GM23338 (cell line): ENCODE results near the gene LCE1A. TPM values are rescaled to one million over a fixed set of nuclear protein-coding genes. Genes with fewer than 3 reads are reported as not detected.

ENCODE experiments used
- ATAC-seq: fragments of 200-7000 bp; cut with Tn5 transposase; 3 replicates; pipeline ENCODE4 v1.9.1; 2020
- DNase-seq: peaks from one replicate; pipeline ENCODE4 v3.0.0-alpha.2; 2015; ENCODE audit warnings: low spot score
- H2AFZ ChIP-seq: fragments of 200-600 bp; sonication (generic); 2 replicates; pipeline ENCODE4 v1.8.0; 2016; ENCODE audit warnings: antibody characterized with exemption, mild to moderate bottlenecking, moderate library complexity
- H3F3A ChIP-seq: fragments of 200-600 bp; sonication (generic); replicated peaks from 2 replicates; pipeline ENCODE4 v1.8.0; 2017; ENCODE audit warnings: antibody characterized with exemption, mixed run types, low read depth
- H3K27ac ChIP-seq: fragments of 200-600 bp; sonication (generic); 2 replicates; pipeline ENCODE4 v1.6.1; 2016; ENCODE audit warnings: low read depth
- H3K27me3 ChIP-seq: fragments of 200-600 bp; sonication (generic); 2 replicates; pipeline ENCODE4 v1.8.0; 2016; ENCODE audit warnings: mild to moderate bottlenecking, mixed run types, moderate library complexity; ENCODE audit not compliant: insufficient read depth
- H3K36me3 ChIP-seq: fragments of 200-600 bp; sonication (generic); 2 replicates; pipeline ENCODE4 v1.8.0; 2016; ENCODE audit warnings: mild to moderate bottlenecking; ENCODE audit not compliant: insufficient read depth
- H3K4me1 ChIP-seq: fragments of 200-600 bp; sonication (generic); 2 replicates; pipeline ENCODE4 v1.8.0; 2016; ENCODE audit warnings: mild to moderate bottlenecking, moderate library complexity; ENCODE audit not compliant: insufficient read depth
- H3K4me2 ChIP-seq: fragments of 200-600 bp; sonication (generic); 2 replicates; pipeline ENCODE4 v1.7.1; 2017; ENCODE audit warnings: mixed run types
- H3K4me3 ChIP-seq: fragments of 200-600 bp; sonication (generic); 2 replicates; pipeline ENCODE4 v1.6.1; 2016; ENCODE audit warnings: mixed run types
- H3K79me2 ChIP-seq: fragments of 200-600 bp; sonication (generic); replicated peaks from 2 replicates; pipeline ENCODE4 v1.8.0; 2017; ENCODE audit warnings: mild to moderate bottlenecking; ENCODE audit not compliant: insufficient read depth
- H3K9me2 ChIP-seq: fragments of 200-600 bp; sonication (generic); 2 replicates; pipeline ENCODE4 v1.8.0; 2017; ENCODE audit not compliant: insufficient read depth
- H4K20me1 ChIP-seq: fragments of 200-600 bp; sonication (generic); replicated peaks from 2 replicates; pipeline ENCODE4 v1.8.0; 2017; ENCODE audit warnings: mild to moderate bottlenecking; ENCODE audit not compliant: insufficient read depth
- H3K27ac Mint-ChIP-seq: 2 replicates; pipeline ENCODE4 v1.8.0; 2020; ENCODE audit warnings: inconsistent platforms, mild to moderate bottlenecking, moderate library complexity, mixed read lengths
- H3K27me3 Mint-ChIP-seq: 3 replicates; pipeline ENCODE4 v1.8.0; 2022; ENCODE audit warnings: low read depth, mild to moderate bottlenecking, moderate library complexity, mixed read lengths, inconsistent platforms; ENCODE audit not compliant: insufficient read depth, poor library complexity
- H3K36me3 Mint-ChIP-seq: 3 replicates; pipeline ENCODE4 v1.8.0; 2021; ENCODE audit warnings: low read depth, mild to moderate bottlenecking, inconsistent platforms, moderate library complexity, mixed read lengths
- H3K4me1 Mint-ChIP-seq: 3 replicates; pipeline ENCODE4 v1.8.0; 2020; ENCODE audit warnings: mild to moderate bottlenecking, inconsistent platforms, mixed read lengths
- H3K4me3 Mint-ChIP-seq: 3 replicates; pipeline ENCODE4 v1.8.0; 2021; ENCODE audit warnings: moderate library complexity, mild to moderate bottlenecking, inconsistent platforms, mixed read lengths
- H3K9me3 Mint-ChIP-seq: 3 replicates; pipeline ENCODE4 v1.8.0; 2020; ENCODE audit warnings: moderate library complexity, mild to moderate bottlenecking, inconsistent platforms, mixed read lengths
- ZNF331 ChIP-seq: fragments of 250-450 bp; sonication (Bioruptor Pico); IDR thresholded peaks from 2 replicates; pipeline ENCODE4 v1.5.0; 2020; ENCODE audit warnings: low read depth, mild to moderate bottlenecking, moderate library complexity
- polyA plus RNA-seq: library from polyadenylated mRNA; unstranded; fragments of >200 nt; fragmentation: Nextera tagmentation; extraction: Ambion mirVana; gene quantifications from 2 replicates; pipeline ENCODE4 v1.2.1, GENCODE V29; 2016
- total RNA-seq: library from RNA; depleted of rRNA; stranded (reverse); fragments of >200 nt; shearing (Covaris generic); gene quantifications from 2 replicates; pipeline ENCODE4 v1.2.3, GENCODE V29; 2014
- TF ChIP-seq, protein P1 (sequence below): fragments of 250-450 bp; sonication (Bioruptor Pico); IDR thresholded peaks from 2 replicates; pipeline ENCODE4 v1.5.0; 2020; ENCODE audit warnings: mild to moderate bottlenecking, moderate library complexity
- TF ChIP-seq, protein P2 (sequence below): IDR thresholded peaks from 2 replicates; pipeline ENCODE4 v1.6.1; 2016; ENCODE audit warnings: antibody characterized with exemption
- TF ChIP-seq, protein P3 (sequence below), 2 experiments: fragments of 200-600 bp in 1 of 2; sonication (generic) in 1 of 2; conservative IDR thresholded peaks; 2 replicates each; pipeline versions ENCODE4 v1.5.1 to v1.6.1; 2016 to 2017; ENCODE audit warnings: antibody characterized with exemption in 2 of 2, low read depth in 2 of 2, mild to moderate bottlenecking in 2 of 2, moderate library complexity in 1 of 2

LCE1A gene
- total and polyA plus RNA-seq, 2 experiments from 2014 or later, result not detected

DNA sequence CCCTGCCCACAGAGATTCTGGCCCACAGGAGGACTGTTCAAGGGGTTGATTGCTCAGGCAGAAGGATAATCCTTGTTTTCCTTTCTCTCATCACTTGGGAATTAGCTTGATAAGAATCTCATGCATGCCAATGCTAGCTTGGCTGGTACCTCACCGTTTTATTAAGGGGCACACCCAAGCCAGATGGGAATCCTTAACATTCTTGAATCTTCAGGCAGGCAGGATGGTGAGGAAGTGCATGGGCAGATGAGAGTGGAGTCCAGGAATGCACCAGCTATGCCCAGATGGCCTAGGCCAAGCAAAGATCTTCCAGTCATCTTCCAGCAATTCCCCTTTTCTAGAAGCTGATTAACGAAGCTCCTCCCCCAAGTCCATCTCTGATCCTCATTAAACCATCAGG lies 28.4 kb downstream of the LCE1A start (continued):
- TF ChIP-seq, protein P1, sequence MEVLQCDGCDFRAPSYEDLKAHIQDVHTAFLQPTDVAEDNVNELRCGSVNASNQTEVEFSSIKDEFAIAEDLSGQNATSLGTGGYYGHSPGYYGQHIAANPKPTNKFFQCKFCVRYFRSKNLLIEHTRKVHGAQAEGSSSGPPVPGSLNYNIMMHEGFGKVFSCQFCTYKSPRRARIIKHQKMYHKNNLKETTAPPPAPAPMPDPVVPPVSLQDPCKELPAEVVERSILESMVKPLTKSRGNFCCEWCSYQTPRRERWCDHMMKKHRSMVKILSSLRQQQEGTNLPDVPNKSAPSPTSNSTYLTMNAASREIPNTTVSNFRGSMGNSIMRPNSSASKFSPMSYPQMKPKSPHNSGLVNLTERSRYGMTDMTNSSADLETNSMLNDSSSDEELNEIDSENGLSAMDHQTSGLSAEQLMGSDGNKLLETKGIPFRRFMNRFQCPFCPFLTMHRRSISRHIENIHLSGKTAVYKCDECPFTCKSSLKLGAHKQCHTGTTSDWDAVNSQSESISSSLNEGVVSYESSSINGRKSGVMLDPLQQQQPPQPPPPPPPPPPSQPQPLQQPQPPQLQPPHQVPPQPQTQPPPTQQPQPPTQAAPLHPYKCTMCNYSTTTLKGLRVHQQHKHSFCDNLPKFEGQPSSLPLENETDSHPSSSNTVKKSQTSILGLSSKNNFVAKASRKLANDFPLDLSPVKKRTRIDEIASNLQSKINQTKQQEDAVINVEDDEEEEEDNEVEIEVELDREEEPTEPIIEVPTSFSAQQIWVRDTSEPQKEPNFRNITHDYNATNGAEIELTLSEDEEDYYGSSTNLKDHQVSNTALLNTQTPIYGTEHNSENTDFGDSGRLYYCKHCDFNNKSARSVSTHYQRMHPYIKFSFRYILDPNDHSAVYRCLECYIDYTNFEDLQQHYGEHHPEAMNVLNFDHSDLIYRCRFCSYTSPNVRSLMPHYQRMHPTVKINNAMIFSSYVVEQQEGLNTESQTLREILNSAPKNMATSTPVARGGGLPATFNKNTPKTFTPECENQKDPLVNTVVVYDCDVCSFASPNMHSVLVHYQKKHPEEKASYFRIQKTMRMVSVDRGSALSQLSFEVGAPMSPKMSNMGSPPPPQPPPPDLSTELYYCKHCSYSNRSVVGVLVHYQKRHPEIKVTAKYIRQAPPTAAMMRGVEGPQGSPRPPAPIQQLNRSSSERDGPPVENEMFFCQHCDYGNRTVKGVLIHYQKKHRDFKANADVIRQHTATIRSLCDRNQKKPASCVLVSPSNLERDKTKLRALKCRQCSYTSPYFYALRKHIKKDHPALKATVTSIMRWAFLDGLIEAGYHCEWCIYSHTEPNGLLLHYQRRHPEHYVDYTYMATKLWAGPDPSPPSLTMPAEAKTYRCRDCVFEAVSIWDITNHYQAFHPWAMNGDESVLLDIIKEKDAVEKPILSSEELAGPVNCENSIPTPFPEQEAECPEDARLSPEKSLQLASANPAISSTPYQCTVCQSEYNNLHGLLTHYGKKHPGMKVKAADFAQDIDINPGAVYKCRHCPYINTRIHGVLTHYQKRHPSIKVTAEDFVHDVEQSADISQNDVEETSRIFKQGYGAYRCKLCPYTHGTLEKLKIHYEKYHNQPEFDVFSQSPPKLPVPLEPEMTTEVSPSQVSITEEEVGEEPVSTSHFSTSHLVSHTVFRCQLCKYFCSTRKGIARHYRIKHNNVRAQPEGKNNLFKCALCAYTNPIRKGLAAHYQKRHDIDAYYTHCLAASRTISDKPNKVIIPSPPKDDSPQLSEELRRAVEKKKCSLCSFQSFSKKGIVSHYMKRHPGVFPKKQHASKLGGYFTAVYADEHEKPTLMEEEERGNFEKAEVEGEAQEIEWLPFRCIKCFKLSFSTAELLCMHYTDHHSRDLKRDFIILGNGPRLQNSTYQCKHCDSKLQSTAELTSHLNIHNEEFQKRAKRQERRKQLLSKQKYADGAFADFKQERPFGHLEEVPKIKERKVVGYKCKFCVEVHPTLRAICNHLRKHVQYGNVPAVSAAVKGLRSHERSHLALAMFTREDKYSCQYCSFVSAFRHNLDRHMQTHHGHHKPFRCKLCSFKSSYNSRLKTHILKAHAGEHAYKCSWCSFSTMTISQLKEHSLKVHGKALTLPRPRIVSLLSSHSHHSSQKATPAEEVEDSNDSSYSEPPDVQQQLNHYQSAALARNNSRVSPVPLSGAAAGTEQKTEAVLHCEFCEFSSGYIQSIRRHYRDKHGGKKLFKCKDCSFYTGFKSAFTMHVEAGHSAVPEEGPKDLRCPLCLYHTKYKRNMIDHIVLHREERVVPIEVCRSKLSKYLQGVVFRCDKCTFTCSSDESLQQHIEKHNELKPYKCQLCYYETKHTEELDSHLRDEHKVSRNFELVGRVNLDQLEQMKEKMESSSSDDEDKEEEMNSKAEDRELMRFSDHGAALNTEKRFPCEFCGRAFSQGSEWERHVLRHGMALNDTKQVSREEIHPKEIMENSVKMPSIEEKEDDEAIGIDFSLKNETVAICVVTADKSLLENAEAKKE (CRISPR knock-in tag), result no peak

DNA sequence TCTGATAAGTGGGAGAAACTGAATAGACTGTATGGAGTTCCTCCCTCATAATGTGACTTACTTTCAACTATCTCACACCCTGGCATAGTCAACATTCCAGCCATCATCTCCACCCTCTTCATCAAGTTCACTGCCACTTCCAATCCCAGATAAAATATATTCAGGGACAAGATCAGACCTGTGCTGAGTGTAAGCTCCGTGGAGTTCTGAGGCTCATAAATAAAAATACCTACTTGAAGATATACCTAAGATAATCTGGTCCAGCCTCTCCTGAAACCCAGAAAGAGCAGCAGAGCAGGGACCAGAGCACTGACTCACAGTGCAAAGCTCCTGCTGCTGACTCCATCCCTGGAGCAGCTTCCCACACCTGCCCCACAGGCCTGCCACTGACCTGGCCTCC lies 30.8 kb downstream of the LCE1A start:
- Histone ChIP-seq H3K4me3 (no peak overlapping the region), H3F3A (no peaks in the 10 kb centered on the region), H2AFZ (no peak overlapping the region), H3K4me2 (no peak overlapping the region), H3K79me2 (no peaks in the 10 kb centered on the region), H3K27me3 (no peaks in the 10 kb centered on the region), H3K9me2 (peaks cover 20% of the 10 kb centered on the region), H3K4me1 (no peaks in the 10 kb centered on the region), H3K27ac (no peak overlapping the region), H3K36me3 (no peaks in the 10 kb centered on the region), H4K20me1 (no peaks in the 10 kb centered on the region)
- Mint-ChIP-seq H3K27me3 (no peaks in the 10 kb centered on the region), H3K4me3 (no peak overlapping the region), H3K27ac (no peak overlapping the region), H3K36me3 (no peaks in the 10 kb centered on the region), H3K4me1 (peaks cover 3% of the 10 kb centered on the region; the same call in 1 of the 3 replicates), H3K9me3 (no peaks in the 10 kb centered on the region)
- no peak for ATAC-seq
- no peak for DNase-seq
- TF ChIP-seq, protein P1 (CRISPR knock-in tag), result no peak
- TF ChIP-seq, protein P2, sequence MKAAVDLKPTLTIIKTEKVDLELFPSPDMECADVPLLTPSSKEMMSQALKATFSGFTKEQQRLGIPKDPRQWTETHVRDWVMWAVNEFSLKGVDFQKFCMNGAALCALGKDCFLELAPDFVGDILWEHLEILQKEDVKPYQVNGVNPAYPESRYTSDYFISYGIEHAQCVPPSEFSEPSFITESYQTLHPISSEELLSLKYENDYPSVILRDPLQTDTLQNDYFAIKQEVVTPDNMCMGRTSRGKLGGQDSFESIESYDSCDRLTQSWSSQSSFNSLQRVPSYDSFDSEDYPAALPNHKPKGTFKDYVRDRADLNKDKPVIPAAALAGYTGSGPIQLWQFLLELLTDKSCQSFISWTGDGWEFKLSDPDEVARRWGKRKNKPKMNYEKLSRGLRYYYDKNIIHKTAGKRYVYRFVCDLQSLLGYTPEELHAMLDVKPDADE, result no peak
- no peak for TF ChIP-seq ZNF331 (CRISPR knock-in tag)
- TF ChIP-seq, protein P3, sequence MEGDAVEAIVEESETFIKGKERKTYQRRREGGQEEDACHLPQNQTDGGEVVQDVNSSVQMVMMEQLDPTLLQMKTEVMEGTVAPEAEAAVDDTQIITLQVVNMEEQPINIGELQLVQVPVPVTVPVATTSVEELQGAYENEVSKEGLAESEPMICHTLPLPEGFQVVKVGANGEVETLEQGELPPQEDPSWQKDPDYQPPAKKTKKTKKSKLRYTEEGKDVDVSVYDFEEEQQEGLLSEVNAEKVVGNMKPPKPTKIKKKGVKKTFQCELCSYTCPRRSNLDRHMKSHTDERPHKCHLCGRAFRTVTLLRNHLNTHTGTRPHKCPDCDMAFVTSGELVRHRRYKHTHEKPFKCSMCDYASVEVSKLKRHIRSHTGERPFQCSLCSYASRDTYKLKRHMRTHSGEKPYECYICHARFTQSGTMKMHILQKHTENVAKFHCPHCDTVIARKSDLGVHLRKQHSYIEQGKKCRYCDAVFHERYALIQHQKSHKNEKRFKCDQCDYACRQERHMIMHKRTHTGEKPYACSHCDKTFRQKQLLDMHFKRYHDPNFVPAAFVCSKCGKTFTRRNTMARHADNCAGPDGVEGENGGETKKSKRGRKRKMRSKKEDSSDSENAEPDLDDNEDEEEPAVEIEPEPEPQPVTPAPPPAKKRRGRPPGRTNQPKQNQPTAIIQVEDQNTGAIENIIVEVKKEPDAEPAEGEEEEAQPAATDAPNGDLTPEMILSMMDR (conservative IDR thresholded peaks at IDR 0.05; ENCODE audit: low read depth in 2 of 2), result no peak
